HCT116 (cell line): ENCODE measurements around the gene FNDC11. TPM values are rescaled to one million over a fixed set of nuclear protein-coding genes. Genes with fewer than 3 reads are reported as not detected.

Source experiments
- ATAC-seq: fragments of 200-7000 bp; cut with Tn5 transposase; 2 replicates; pipeline ENCODE4 v1.9.1; 2020; ENCODE audit warnings: mild to moderate bottlenecking, moderate library complexity
- BruUV-seq: library from RNA; stranded (reverse); fragments of 400-500 nt; replicated peaks from 2 replicates; lab custom pipeline; 2021; lab: Mats Ljungman, UMichigan
- CTCF ChIA-PET: fragments of 300-600 bp; sonication (Branson Sonifier 250); formaldehyde crosslinking; loops from one replicate; lab custom pipeline; 2021; ENCODE audit warnings: antibody characterized with exemption; lab: Charles Lee
- POLR2A ChIA-PET: fragments of 300-600, 350-600 bp; sonication (Branson Sonifier 250); formaldehyde crosslinking; loops from one replicate; lab custom pipeline; 2021; ENCODE audit warnings: antibody characterized with exemption; lab: Charles Lee
- RAD21 ChIA-PET, 2 experiments: fragments of 300-600 bp; sonication (Branson Sonifier 250); formaldehyde crosslinking; loops; one replicate each; lab custom pipeline; 2023; ENCODE audit warnings: low total read pairs in 2 of 2; ENCODE audit not compliant: uncharacterized antibody in 2 of 2, unreplicated experiment in 2 of 2, low non-redundant PET in 1 of 2; lab: Charles Lee
- DNase-seq: peaks from one replicate; pipeline ENCODE4 v3.0.0-alpha.2; 2010; ENCODE audit warnings: low read depth, low spot score
- H2AFZ ChIP-seq: fragments of 200-600 bp; shearing (Covaris generic), sonication (generic); 2 replicates; pipeline ENCODE4 v1.6.1; 2017; ENCODE audit warnings: low read depth, mixed run types, mixed read lengths, antibody characterized with exemption, low read length; ENCODE audit not compliant: poor library complexity, severe bottlenecking
- H3K27ac ChIP-seq: 2 replicates; pipeline ENCODE4 v1.5.1; 2012; ENCODE audit warnings: low read depth, low read length
- H3K27me3 ChIP-seq: fragments of 200-600 bp; sonication (generic); 2 replicates; pipeline ENCODE4 v1.6.1; 2016; ENCODE audit warnings: mixed run types, low read length, mixed read lengths; ENCODE audit not compliant: insufficient read depth
- H3K36me3 ChIP-seq, 2 experiments: fragments of 200-500 bp in 1 of 2; fragments of 200-600 bp in 1 of 2; sonication (Bioruptor generic) in 1 of 2; sonication (generic) in 1 of 2; 2 replicates each; pipeline versions ENCODE4 v1.5.1 to v1.6.1; 2014 to 2016; ENCODE audit warnings: low read length in 2 of 2, inconsistent platforms in 1 of 2, mixed read lengths in 1 of 2, mixed run types in 1 of 2; ENCODE audit not compliant: insufficient read depth in 2 of 2, control insufficient read depth in 1 of 2
- H3K4me1 ChIP-seq, 2 experiments: fragments of 200-600 bp in 1 of 2; sonication (generic) in 1 of 2; 2 replicates each; pipeline versions ENCODE4 v1.5.1 to v1.6.1; 2012 to 2017; ENCODE audit warnings: low read length in 2 of 2, inconsistent platforms in 1 of 2, mild to moderate bottlenecking in 1 of 2, mixed read lengths in 1 of 2, mixed run types in 1 of 2, moderate library complexity in 1 of 2; ENCODE audit not compliant: insufficient read depth in 2 of 2, control insufficient read depth in 1 of 2
- H3K4me2 ChIP-seq: fragments of 200-600 bp; sonication (generic); 2 replicates; pipeline ENCODE4 v1.6.1; 2017; ENCODE audit warnings: mixed run types, low read length, mixed read lengths
- H3K4me3 ChIP-seq, 2 experiments: fragments of 200-600 bp in 1 of 2; sonication (generic) in 1 of 2; replicated peaks in 1 of 2; 2 replicates each; pipeline ENCODE4 v1.5.1; 2011 to 2016; ENCODE audit warnings: low read length in 2 of 2, control low read depth in 1 of 2, low read depth in 1 of 2, mild to moderate bottlenecking in 1 of 2, mixed read lengths in 1 of 2, mixed run types in 1 of 2
- H3K79me2 ChIP-seq: fragments of 200-600 bp; sonication (generic); 2 replicates; pipeline ENCODE4 v1.6.1; 2017; ENCODE audit warnings: mild to moderate bottlenecking, mixed run types, low read length, moderate library complexity, mixed read lengths; ENCODE audit not compliant: insufficient read depth
- H3K9ac ChIP-seq: fragments of 200-600 bp; sonication (generic); 2 replicates; pipeline ENCODE4 v1.6.1; 2016; ENCODE audit warnings: low read length, mixed read lengths
- H3K9me2 ChIP-seq: fragments of 200-600 bp; sonication (generic), shearing (Covaris generic); 2 replicates; pipeline ENCODE4 v1.6.1; 2017; ENCODE audit warnings: mixed run types, mild to moderate bottlenecking, moderate library complexity; ENCODE audit not compliant: insufficient read depth
- H3K9me3 ChIP-seq, 2 experiments: fragments of 200-500 bp in 1 of 2; fragments of 200-600 bp in 1 of 2; sonication (Bioruptor generic) in 1 of 2; sonication (generic) in 1 of 2; 2 replicates each; pipeline ENCODE4 v1.6.1; 2014 to 2017; ENCODE audit warnings: low read length in 2 of 2, mixed read lengths in 2 of 2, inconsistent platforms in 1 of 2, low read depth in 1 of 2, mild to moderate bottlenecking in 1 of 2, mixed run types in 1 of 2, moderate library complexity in 1 of 2; ENCODE audit not compliant: control insufficient read depth in 1 of 2, insufficient read depth in 1 of 2
- H4K20me1 ChIP-seq: fragments of 200-600 bp; sonication (generic), shearing (Covaris generic); 2 replicates; pipeline ENCODE4 v1.6.1; 2017; ENCODE audit warnings: mixed run types, mild to moderate bottlenecking, moderate library complexity; ENCODE audit not compliant: insufficient read depth
- CBX3 ChIP-seq: IDR thresholded peaks from 2 replicates; pipeline ENCODE4 v1.6.1; 2012; ENCODE audit warnings: low read depth
- CEBPB ChIP-seq: IDR thresholded peaks from 2 replicates; pipeline ENCODE4 v1.6.1; 2012; ENCODE audit warnings: low read depth
- EGR1 ChIP-seq: IDR thresholded peaks from 2 replicates; pipeline ENCODE4 v1.6.1; 2012; ENCODE audit warnings: low read depth
- EZH2 ChIP-seq: fragments of 200-600 bp; sonication (generic); IDR thresholded peaks from 2 replicates; pipeline ENCODE4 v1.6.1; 2017; ENCODE audit warnings: antibody characterized with exemption, mixed run types
- EZH2phosphoT487 ChIP-seq: fragments of 200-600 bp; IDR thresholded peaks from 2 replicates; pipeline ENCODE4 v1.6.1; 2018; ENCODE audit warnings: antibody characterized with exemption, borderline replicate concordance
- RAD21 ChIP-seq: IDR thresholded peaks from 2 replicates; pipeline ENCODE4 v1.6.1; 2012; ENCODE audit warnings: low read depth, mild to moderate bottlenecking
- SIN3A ChIP-seq: IDR thresholded peaks from 2 replicates; pipeline ENCODE4 v1.6.1; 2012; ENCODE audit warnings: low read depth
- SRF ChIP-seq: IDR thresholded peaks from 2 replicates; pipeline ENCODE4 v1.6.1; 2012; ENCODE audit warnings: low read depth
- ZFX ChIP-seq: fragments of 450-650 bp; IDR thresholded peaks from 2 replicates; pipeline ENCODE4 v1.6.1; 2017
- ZNF274 ChIP-seq: fragments of 200-500 bp; sonication (Bioruptor generic); IDR thresholded peaks from 2 replicates; pipeline ENCODE4 v1.6.1; 2014; ENCODE audit warnings: mild to moderate bottlenecking, low read depth, low read length, inconsistent platforms
- intact Hi-C: fragments of 100-400 bp; cut with micrococcal nuclease; formaldehyde crosslinking; loops from 2 replicates; pipeline ENCODE4 v1.10.0; 2022
- total RNA-seq: library from RNA; stranded (reverse); gene quantifications from one replicate; pipeline ENCODE4 v1.2.1, GENCODE V29; 2021; ENCODE audit not compliant: unreplicated experiment
- TF ChIP-seq, protein P1 (sequence below): IDR thresholded peaks from 2 replicates; pipeline ENCODE4 v1.6.1; 2011; ENCODE audit warnings: mild to moderate bottlenecking, low read length, moderate library complexity; ENCODE audit not compliant: insufficient replicate concordance; ENCODE audit errors: extremely low read depth

FNDC11 gene
- total RNA-seq, 1 experiment from 2014 or later = 5.5 TPM

DNA sequence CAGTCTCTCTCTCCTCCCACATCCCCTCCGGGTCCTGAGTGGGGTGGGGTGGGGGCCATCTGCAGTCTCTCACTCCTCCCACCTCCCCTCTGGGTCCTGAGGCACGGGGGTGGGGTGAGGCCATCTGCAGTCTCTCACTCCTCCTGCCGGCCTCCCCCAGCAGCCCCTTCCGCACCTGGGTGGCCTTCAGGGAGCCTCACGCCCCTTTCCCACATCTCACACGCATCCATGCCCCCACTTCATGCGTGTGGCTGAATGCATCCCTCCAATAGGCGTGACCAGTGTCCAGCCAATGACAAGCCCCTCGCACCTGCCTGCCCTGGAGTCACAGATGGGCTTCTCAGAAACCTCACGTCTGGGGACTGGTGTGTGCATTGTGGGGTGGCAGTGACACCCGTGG, 5.4 kb upstream of the FNDC11 start:
- CTCF ChIA-PET = no interaction called here
- RAD21 ChIA-PET = no interaction called here
- Histone ChIP-seq H3K27ac (no peak overlapping the region), H3K36me3 (no peaks in the 10 kb centered on the region), H2AFZ (no peak overlapping the region), H4K20me1 (no peaks in the 10 kb centered on the region), H3K4me1 (peaks cover 33 to 47% of the 10 kb centered on the region in 2 experiments), H3K9me2 (no peaks in the 10 kb centered on the region), H3K9me3 (no peaks in the 10 kb centered on the region), H3K79me2 (no peaks in the 10 kb centered on the region), H3K27me3 (no peaks in the 10 kb centered on the region), H3K4me2 (no peak overlapping the region), H3K9ac (no peak overlapping the region), H3K4me3 (no peak overlapping the region)
- BruUV-seq = no TSS peak
- ATAC-seq (no peak), DNase-seq (no peak)
- intact Hi-C loops = no loop called here
- TF ChIP-seq EZH2 = no peak
- no peak for TF ChIP-seq ZNF274
- TF ChIP-seq SIN3A = no peak
- POLR2A ChIA-PET = no interaction called here

DNA sequence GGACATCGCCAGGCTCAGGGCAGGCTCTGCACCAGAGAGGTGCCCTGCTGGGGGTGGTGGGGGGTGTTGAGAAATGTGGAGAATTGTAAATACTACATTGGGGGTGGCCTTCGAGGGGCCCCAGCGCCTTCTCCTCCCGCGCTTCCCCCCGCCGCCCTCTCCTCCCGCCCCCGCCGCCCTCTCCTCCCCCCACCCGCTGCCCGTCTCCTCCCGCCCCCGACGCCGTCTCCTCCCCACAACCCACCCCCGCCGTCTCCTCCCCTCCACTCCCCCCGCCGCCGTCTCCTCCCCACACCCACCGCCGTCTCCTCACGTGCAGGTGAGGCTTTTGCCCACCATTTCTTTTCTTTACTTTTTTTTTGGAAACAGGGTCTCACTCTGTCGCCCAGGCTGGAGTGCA, 4.9 kb upstream of the FNDC11 start:
- H3K9ac ChIP-seq = no peak overlapping the region
- no TSS peak for BruUV-seq
- peaks cover 29 to 47% of the 10 kb centered on the region in 2 experiments for H3K4me1 ChIP-seq
- no peaks in the 10 kb centered on the region for H3K27me3 ChIP-seq
- ATAC-seq (no peak), DNase-seq (no peak)
- TF ChIP-seq ZNF274 (no peak), CBX3 (no peak), ZFX (no peak), EGR1 (no peak), CEBPB (no peak), RAD21 (no peak), EZH2phosphoT487 (no peak), SRF (no peak)
- TF ChIP-seq, protein P1, sequence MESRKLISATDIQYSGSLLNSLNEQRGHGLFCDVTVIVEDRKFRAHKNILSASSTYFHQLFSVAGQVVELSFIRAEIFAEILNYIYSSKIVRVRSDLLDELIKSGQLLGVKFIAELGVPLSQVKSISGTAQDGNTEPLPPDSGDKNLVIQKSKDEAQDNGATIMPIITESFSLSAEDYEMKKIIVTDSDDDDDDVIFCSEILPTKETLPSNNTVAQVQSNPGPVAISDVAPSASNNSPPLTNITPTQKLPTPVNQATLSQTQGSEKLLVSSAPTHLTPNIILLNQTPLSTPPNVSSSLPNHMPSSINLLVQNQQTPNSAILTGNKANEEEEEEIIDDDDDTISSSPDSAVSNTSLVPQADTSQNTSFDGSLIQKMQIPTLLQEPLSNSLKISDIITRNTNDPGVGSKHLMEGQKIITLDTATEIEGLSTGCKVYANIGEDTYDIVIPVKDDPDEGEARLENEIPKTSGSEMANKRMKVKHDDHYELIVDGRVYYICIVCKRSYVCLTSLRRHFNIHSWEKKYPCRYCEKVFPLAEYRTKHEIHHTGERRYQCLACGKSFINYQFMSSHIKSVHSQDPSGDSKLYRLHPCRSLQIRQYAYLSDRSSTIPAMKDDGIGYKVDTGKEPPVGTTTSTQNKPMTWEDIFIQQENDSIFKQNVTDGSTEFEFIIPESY = no peak
- intact Hi-C loops = no loop called here
- POLR2A ChIA-PET = no interaction called here
- H4K20me1 ChIP-seq = no peaks in the 10 kb centered on the region
- H3K9me2 ChIP-seq = no peaks in the 10 kb centered on the region
- H2AFZ ChIP-seq = no peak overlapping the region
- H3K27ac ChIP-seq = no peak overlapping the region
- H3K4me3 ChIP-seq = no peak overlapping the region
- H3K36me3 ChIP-seq = no peaks in the 10 kb centered on the region
- RAD21 ChIA-PET = no interaction called here
- no peaks in the 10 kb centered on the region for H3K9me3 ChIP-seq
- no peak overlapping the region for H3K4me2 ChIP-seq
- CTCF ChIA-PET = no interaction called here
- H3K79me2 ChIP-seq = no peaks in the 10 kb centered on the region
